ENCODE measurements around the gene CSRNP3.

DNA sequence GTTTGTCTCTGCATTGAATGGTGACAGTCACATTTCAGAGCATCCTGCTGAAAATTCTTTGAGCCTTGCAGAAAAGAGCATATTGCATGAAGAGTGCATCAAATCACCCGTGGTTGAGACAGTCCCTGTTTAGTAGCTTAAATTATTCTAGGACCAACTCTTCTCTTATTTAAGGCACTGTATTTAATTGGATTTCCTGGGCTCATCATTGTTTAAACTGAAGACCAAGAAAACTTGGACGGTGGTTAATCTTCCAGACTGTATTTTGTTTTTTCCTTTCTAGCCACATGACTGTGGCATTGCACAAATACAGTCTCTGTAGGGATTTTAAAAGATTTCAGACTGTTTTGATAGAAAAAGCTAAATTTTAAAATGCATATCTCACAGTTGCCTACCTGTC lies 210.1 kb downstream of the CSRNP3 start:
- TF ChIP-seq, protein P1, sequence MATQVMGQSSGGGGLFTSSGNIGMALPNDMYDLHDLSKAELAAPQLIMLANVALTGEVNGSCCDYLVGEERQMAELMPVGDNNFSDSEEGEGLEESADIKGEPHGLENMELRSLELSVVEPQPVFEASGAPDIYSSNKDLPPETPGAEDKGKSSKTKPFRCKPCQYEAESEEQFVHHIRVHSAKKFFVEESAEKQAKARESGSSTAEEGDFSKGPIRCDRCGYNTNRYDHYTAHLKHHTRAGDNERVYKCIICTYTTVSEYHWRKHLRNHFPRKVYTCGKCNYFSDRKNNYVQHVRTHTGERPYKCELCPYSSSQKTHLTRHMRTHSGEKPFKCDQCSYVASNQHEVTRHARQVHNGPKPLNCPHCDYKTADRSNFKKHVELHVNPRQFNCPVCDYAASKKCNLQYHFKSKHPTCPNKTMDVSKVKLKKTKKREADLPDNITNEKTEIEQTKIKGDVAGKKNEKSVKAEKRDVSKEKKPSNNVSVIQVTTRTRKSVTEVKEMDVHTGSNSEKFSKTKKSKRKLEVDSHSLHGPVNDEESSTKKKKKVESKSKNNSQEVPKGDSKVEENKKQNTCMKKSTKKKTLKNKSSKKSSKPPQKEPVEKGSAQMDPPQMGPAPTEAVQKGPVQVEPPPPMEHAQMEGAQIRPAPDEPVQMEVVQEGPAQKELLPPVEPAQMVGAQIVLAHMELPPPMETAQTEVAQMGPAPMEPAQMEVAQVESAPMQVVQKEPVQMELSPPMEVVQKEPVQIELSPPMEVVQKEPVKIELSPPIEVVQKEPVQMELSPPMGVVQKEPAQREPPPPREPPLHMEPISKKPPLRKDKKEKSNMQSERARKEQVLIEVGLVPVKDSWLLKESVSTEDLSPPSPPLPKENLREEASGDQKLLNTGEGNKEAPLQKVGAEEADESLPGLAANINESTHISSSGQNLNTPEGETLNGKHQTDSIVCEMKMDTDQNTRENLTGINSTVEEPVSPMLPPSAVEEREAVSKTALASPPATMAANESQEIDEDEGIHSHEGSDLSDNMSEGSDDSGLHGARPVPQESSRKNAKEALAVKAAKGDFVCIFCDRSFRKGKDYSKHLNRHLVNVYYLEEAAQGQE (tag by site-specific recombination; IDR thresholded peaks at IDR 0.05), result no peak
- TF ChIP-seq, protein P2, sequence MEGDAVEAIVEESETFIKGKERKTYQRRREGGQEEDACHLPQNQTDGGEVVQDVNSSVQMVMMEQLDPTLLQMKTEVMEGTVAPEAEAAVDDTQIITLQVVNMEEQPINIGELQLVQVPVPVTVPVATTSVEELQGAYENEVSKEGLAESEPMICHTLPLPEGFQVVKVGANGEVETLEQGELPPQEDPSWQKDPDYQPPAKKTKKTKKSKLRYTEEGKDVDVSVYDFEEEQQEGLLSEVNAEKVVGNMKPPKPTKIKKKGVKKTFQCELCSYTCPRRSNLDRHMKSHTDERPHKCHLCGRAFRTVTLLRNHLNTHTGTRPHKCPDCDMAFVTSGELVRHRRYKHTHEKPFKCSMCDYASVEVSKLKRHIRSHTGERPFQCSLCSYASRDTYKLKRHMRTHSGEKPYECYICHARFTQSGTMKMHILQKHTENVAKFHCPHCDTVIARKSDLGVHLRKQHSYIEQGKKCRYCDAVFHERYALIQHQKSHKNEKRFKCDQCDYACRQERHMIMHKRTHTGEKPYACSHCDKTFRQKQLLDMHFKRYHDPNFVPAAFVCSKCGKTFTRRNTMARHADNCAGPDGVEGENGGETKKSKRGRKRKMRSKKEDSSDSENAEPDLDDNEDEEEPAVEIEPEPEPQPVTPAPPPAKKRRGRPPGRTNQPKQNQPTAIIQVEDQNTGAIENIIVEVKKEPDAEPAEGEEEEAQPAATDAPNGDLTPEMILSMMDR (tag by site-specific recombination; IDR thresholded peaks at IDR 0.05), result no peak
- no peak for TF ChIP-seq MEIS1 (CRISPR knock-in tag; IDR thresholded peaks at IDR 0.05; ENCODE audit: borderline replicate concordance)
